ENCODE measurements around the gene CDA. TPM values are rescaled to one million over a fixed set of nuclear protein-coding genes. Genes with fewer than 3 reads are reported as not detected.

CDA gene
- total and polyA plus RNA-seq, 2 donors from 2014 or later = 6.0 to 29.9 TPM

DNA sequence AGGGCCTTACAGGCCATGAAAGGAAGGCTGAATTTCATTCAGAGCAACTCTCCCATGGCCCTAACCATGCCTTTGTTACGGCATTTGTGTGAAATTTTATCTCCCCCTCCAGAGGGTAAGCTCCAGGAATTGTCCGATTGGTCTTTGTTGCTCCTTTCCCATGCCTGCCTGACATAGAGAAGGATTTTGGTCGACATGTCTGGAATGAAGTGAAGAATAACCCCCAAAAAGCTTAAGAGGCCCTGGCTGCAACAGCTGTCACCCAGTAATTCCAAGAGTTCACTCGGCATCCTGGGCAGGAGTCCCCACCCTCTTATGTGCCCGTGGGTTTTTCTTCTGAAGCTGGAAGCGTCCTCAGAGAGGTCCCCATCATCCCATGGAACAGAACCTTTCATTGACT is 20.6 kb downstream of the CDA start:
- intact Hi-C loops (cut with DNase I) = no loop called here
- Histone ChIP-seq H3K9me3 (ENCODE audit: control insufficient read depth in 2 of 3, insufficient read depth in 1 of 3, low read length in 3 of 3) (no peaks in the 10 kb centered on the region), H3K4me3 (ENCODE audit: low read length in 3 of 3) (no peak overlapping the region), H3K27me3 (ENCODE audit: control insufficient read depth, insufficient read depth, low read length) (no peaks in the 10 kb centered on the region), H3K27ac (ENCODE audit: low read depth in 2 of 2, low read length in 2 of 2) (no peak overlapping the region), H3K4me1 (ENCODE audit: control insufficient read depth in 2 of 3, insufficient read depth in 2 of 3, low read depth in 1 of 3, low read length in 3 of 3) (no peaks in the 10 kb centered on the region), H3K36me3 (ENCODE audit: control insufficient read depth in 2 of 3, insufficient read depth in 3 of 3, low read length in 3 of 3) (no peaks in the 10 kb centered on the region), H3K9ac (ENCODE audit: low read length in 3 of 3) (no peak overlapping the region)
- no peak for FAIRE-seq
- DNase-seq = no peak
- TF ChIP-seq, protein P1, sequence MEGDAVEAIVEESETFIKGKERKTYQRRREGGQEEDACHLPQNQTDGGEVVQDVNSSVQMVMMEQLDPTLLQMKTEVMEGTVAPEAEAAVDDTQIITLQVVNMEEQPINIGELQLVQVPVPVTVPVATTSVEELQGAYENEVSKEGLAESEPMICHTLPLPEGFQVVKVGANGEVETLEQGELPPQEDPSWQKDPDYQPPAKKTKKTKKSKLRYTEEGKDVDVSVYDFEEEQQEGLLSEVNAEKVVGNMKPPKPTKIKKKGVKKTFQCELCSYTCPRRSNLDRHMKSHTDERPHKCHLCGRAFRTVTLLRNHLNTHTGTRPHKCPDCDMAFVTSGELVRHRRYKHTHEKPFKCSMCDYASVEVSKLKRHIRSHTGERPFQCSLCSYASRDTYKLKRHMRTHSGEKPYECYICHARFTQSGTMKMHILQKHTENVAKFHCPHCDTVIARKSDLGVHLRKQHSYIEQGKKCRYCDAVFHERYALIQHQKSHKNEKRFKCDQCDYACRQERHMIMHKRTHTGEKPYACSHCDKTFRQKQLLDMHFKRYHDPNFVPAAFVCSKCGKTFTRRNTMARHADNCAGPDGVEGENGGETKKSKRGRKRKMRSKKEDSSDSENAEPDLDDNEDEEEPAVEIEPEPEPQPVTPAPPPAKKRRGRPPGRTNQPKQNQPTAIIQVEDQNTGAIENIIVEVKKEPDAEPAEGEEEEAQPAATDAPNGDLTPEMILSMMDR (IDR thresholded peaks at IDR 0.05; ENCODE audit: borderline replicate concordance, extremely low read depth, insufficient read depth) = no peak

DNA sequence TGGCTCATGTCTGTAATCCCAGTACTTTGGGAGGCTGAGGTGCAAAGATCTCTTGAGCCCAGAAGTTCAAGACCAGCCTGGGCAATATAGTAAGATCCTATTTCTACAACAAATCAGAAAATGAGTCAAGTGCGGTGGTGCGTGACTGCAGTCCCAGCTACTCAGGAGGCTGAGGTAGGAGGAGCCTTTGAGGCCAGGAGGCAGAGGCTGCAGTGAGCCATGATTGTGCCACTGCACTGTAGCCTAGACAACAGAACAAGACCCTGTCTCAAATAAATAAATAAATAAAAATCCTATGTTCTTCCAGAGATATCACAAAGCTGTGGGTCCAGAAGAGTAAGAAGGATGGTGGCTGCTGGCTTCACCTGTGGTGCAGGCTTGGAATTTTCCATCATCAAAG is 22.1 kb downstream of the CDA start:
- DNase-seq (no peak), FAIRE-seq (no peak)
- intact Hi-C loops (cut with DNase I) = no loop called here
- Histone ChIP-seq H3K27me3 (ENCODE audit: control insufficient read depth, insufficient read depth, low read length) (no peaks in the 10 kb centered on the region), H3K4me3 (ENCODE audit: low read length in 3 of 3) (no peak overlapping the region), H3K36me3 (ENCODE audit: control insufficient read depth in 2 of 3, insufficient read depth in 3 of 3, low read length in 3 of 3) (no peaks in the 10 kb centered on the region), H3K9ac (ENCODE audit: low read length in 3 of 3) (no peak overlapping the region), H3K4me1 (ENCODE audit: control insufficient read depth in 2 of 3, insufficient read depth in 2 of 3, low read depth in 1 of 3, low read length in 3 of 3) (no peaks in the 10 kb centered on the region), H3K9me3 (ENCODE audit: control insufficient read depth in 2 of 3, insufficient read depth in 1 of 3, low read length in 3 of 3) (no peaks in the 10 kb centered on the region), H3K27ac (ENCODE audit: low read depth in 2 of 2, low read length in 2 of 2) (no peak overlapping the region)
- TF ChIP-seq, protein P1 (IDR thresholded peaks at IDR 0.05; ENCODE audit: borderline replicate concordance, extremely low read depth, insufficient read depth) = no peak

- Histone ChIP-seq H3K9me3 (ENCODE audit: control insufficient read depth in 2 of 3, insufficient read depth in 1 of 3, low read length in 3 of 3) (no peaks in the 10 kb centered on the region), H3K27me3 (ENCODE audit: control insufficient read depth, insufficient read depth, low read length) (no peaks in the 10 kb centered on the region), H3K4me3 (ENCODE audit: low read length in 3 of 3) (no peak overlapping the region), H3K9ac (ENCODE audit: low read length in 3 of 3) (no peak overlapping the region), H3K4me1 (ENCODE audit: control insufficient read depth in 2 of 3, insufficient read depth in 2 of 3, low read depth in 1 of 3, low read length in 3 of 3) (no peaks in the 10 kb centered on the region), H3K27ac (ENCODE audit: low read depth in 2 of 2, low read length in 2 of 2) (no peak overlapping the region), H3K36me3 (ENCODE audit: control insufficient read depth in 2 of 3, insufficient read depth in 3 of 3, low read length in 3 of 3) (no peaks in the 10 kb centered on the region)
- no peak for DNase-seq
- TF ChIP-seq, protein P1 (IDR thresholded peaks at IDR 0.05; ENCODE audit: borderline replicate concordance, extremely low read depth, insufficient read depth) = no peak
- no peak for FAIRE-seq
- intact Hi-C loops (cut with DNase I) = no loop called here
These were observed 22.8 kb downstream of the CDA start for GRCh38 chr1:20611652-20612051.

DNA sequence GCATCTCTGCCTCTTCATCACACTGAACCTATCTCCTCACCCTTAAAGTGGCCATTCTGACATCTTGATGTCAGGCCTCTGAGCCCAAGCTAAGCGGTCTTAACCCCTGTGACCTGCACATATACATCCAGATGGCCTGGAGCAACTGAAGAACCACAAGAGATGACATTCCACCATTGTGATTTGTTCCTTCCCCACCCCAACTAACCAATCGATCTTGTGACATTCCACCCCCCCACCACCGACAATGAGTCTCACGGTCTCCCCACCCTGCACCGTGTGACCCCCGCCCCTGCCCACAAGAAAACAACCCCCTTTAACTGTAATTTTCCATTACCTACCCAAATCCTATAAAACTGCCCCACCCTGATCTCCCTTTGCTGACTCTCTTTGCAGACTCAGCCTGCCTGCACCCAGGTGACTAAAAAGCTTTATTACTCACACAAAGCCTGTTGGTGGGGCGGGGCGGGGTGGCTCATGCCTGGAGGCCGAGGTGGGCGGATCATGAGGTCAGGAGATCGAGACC is 23.4 kb downstream of the CDA start:
- intact Hi-C loops (cut with DNase I) = no loop called here
- TF ChIP-seq, protein P1 (IDR thresholded peaks at IDR 0.05; ENCODE audit: borderline replicate concordance, extremely low read depth, insufficient read depth) = no peak
- DNase-seq (no peak), FAIRE-seq (no peak)
- H3K27ac ChIP-seq (ENCODE audit: low read depth in 2 of 2, low read length in 2 of 2) = no peak overlapping the region
- no peaks in the 10 kb centered on the region for H3K36me3 ChIP-seq (ENCODE audit: control insufficient read depth in 2 of 3, insufficient read depth in 3 of 3, low read length in 3 of 3)
- no peaks in the 10 kb centered on the region for H3K27me3 ChIP-seq (ENCODE audit: control insufficient read depth, insufficient read depth, low read length)
- H3K4me3 ChIP-seq (ENCODE audit: low read length in 3 of 3) = no peak overlapping the region
- H3K9me3 ChIP-seq (ENCODE audit: control insufficient read depth in 2 of 3, insufficient read depth in 1 of 3, low read length in 3 of 3) = no peaks in the 10 kb centered on the region
- no peak overlapping the region for H3K9ac ChIP-seq (ENCODE audit: low read length in 3 of 3)
- no peaks in the 10 kb centered on the region for H3K4me1 ChIP-seq (ENCODE audit: control insufficient read depth in 2 of 3, insufficient read depth in 2 of 3, low read depth in 1 of 3, low read length in 3 of 3)

All from kidney (tissue), 14 donors.